ENCODE measurements around the gene DAGLB. TPM values are rescaled to one million over a fixed set of nuclear protein-coding genes. Genes with fewer than 3 reads are reported as not detected.
A peak's percentile ranks its signal among the peaks of the same experiment; 100 is the strongest.
"Not testable (repeated sequence)": the region's sequence is repeated elsewhere in the genome, so short reads cannot be mapped to it uniquely, and the experiment has no call there.

DAGLB gene
- total RNA-seq, 1 donor from 2014 or later = 22.6 TPM

- not testable (repeated sequence) for DNase-seq
Measured at GRCh38 chr7:6397759-6398495, 49.8 kb downstream of the DAGLB start.

- DNase-seq = peak; percentile 37
Measured at GRCh38 chr7:6395898-6396595, 51.7 kb downstream of the DAGLB start.

DNA sequence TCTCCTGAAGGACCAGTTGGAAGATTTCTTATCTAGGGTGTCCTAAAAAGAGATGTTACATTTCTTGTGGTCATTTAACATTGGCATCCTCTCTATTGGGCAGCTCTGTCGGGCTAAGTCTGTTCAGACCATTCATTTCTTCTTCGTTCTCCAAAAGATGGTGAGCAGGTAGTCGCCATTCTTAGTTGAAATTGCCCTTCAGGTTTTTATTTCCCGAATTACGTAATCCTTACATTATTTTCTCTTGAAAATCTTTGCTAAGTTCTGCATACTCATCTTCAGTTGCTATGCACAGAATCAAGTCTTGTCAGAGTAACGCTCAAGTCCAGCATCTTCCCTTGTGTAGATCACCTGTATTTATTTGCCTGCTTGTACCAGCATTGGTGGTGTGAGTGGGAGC, 53.6 kb downstream of the DAGLB start:
- no peak for DNase-seq

DNA sequence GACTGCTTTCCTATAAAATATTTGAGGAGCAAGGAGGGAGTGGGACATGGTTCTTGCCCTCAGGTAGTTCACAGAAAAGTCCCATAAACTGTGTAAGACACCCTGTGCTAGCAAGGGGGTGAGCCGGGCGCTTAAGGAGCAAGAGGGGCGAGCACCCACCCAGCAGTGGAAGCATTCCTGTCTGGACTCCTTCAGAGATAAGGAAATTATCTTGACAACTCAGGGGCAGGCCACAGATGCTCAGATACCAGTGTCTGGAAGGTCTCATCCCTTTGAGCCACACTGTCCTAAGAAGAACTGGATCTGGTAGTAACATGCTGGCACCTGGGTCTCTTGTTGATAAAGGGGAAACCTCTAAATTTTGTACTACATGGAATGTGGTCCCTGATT, 54.1 kb downstream of the DAGLB start:
- DNase-seq = no peak

- DNase-seq = peak; percentile 84
Measured at GRCh38 chr7:6392712-6393666, 54.8 kb downstream of the DAGLB start.

- no peak for DNase-seq
Measured at GRCh38 chr7:6389728-6390127, 58.0 kb downstream of the DAGLB start.

- no peak for DNase-seq
Measured at GRCh38 chr7:6387734-6388294, 59.9 kb downstream of the DAGLB start.

DNA sequence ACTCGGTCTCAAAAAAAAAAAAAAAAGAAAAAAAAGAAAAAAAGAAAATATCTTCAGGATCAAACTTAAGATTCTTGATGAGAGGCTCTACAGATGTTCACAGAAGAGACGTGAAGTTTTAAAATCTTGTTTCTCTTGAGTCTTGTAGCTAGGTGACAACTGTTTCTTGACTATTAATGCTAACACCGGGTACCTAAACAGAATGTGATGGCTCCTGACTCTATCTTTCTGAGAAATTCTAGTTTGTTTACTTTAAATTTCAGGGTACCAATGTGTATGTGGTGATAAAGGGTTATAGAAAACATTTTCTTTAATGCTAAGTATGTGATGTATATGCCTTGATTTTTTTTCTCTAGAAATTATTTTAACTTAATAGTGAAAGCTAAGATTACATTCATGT, 61.0 kb downstream of the DAGLB start:
- DNase-seq = no peak

DNA sequence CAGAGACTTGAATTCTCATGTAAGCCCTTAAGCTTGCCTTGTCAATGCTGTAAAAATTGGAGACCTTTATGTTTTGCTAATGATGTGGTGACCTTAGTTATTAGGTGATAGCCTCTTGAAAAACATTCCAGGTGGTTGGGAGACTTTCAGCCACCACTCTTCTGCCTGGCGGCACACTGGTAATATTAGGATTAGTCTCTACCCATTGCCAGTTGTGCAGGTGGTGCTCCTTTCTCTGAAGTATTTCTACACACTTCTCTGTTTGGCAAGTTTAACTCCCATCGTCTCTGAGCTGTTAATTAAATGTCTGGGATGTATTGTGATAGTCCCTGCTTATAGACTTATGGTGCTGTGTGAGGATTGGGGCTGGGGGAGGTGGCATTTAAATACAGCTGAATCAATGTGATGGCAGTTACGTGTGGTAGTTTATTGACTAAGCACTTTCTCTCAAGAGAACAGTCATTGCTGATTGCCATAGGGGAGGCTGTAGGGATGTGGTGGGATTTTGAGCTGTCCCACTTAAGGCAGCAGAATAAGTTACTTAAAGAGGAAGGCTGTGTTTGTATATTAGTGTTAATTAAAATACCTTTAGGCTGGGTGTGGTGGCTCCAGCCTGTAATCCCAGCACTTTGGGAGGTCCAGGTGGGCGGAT, 61.7 kb downstream of the DAGLB start:
- no peak for DNase-seq

- peak; percentile 91 for DNase-seq
Measured at GRCh38 chr7:6385110-6385781, 62.5 kb downstream of the DAGLB start.

GRCh38 chr7:6384327-6384726, 63.4 kb downstream of the DAGLB start:
- no peak for DNase-seq

GRCh38 chr7:6382817-6383216, 64.9 kb downstream of the DAGLB start:
- DNase-seq = peak; percentile 42

GRCh38 chr7:6381846-6382245, 65.9 kb downstream of the DAGLB start:
- not testable (repeated sequence) for DNase-seq

- DNase-seq = no peak
Measured at GRCh38 chr7:6380310-6381095, 67.3 kb downstream of the DAGLB start.

DNA sequence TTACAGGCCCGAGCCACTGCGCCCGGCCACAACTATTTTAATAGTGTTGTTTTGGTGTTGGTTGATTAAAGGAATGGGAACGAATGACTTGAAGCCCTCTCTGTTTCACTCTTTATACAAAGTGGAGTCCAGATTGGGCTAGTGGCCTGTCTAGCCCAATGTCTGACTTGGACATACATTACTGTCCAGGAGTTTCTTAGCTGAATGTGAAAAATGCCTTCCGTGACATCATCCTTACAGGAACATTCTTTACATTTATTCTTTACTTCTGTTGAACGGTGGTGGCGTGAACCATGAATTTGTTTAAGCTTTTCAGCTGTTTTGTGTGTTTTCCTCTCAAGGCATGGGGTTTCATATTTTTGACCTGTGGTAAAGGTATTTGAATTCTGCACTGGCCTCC, 67.9 kb downstream of the DAGLB start:
- DNase-seq = no peak

- not testable (repeated sequence) for DNase-seq
Measured at GRCh38 chr7:6378556-6378955, 69.2 kb downstream of the DAGLB start.

DNA sequence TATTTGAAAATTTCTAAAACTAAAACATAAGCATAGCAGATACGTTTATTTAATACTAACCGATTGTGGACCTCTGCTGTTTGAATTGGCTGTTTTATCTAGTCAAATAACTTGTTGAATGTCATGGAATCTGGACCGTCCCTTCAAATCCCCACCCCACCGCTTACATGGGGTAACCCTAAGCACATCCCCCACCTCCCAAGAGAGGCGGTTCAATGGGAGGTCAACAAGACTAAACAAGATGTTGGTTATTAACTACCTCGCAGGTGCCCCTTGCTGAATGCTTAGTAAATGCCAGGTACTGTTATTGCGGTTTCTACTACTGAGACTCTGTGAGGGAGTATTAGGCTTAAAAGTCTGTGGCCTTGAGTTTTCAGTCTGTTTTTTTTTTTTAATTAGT, 70.9 kb downstream of the DAGLB start:
- peak; percentile 37 for DNase-seq

GRCh38 chr7:6375348-6376101, 72.2 kb downstream of the DAGLB start:
- peak; percentile 47 for DNase-seq

DNA sequence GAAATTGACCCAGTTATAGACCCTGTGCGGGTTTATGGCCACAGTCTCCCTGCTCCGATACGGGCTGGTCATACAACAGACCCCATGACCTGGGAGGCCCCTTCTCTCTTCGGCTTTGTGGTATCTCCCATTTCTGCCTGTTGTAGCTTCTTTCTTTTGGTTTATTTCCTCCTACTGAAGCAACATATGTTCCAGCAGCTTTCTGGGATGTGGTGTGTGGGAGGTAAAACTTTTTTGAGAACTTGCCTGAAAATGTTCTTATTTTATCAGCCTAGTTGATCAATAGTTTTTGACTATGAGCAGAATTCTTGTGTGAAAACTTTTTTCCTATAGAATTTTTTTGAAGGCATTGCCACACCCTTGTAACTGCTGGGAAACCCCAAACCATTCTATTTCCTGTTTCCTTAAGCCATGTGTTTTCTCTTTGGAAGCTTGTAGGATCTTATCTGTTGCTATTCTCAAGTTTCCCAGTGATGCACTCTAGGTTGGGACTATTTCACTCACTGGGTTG, 80.0 kb downstream of the DAGLB start:
- DNase-seq = no peak

GRCh38 chr7:6365451-6365850, 82.3 kb downstream of the DAGLB start:
- DNase-seq = no peak
